Central memory CD8-positive, alpha-beta T cell (primary cell): ENCODE results near the gene PTPN1.

ENCODE experiments used
- ATAC-seq: fragments of 150-1000 bp; cut with Tn5 transposase; replicated peaks from 2 replicates; pipeline ENCODE4 v1.10.0; 2022; ENCODE audit warnings: mild to moderate bottlenecking, moderate FRiP score, moderate number of reproducible peaks; ENCODE audit not compliant: poor library complexity, severe bottlenecking; ENCODE audit errors: extremely low read depth
- DNase-seq, 2 donors: peaks; one replicate each; pipeline ENCODE4 v3.0.0; 2021; ENCODE audit warnings: low spot score in 2 of 2
- H3K27ac Mint-ChIP-seq: one replicate; pipeline ENCODE4 v1.8.0; 2022; ENCODE audit warnings: low read depth, mild to moderate bottlenecking, moderate library complexity, mixed read lengths
- H3K27me3 Mint-ChIP-seq: one replicate; pipeline ENCODE4 v1.8.0; 2022; ENCODE audit warnings: mixed read lengths
- H3K36me3 Mint-ChIP-seq: one replicate; pipeline ENCODE4 v1.8.0; 2022; ENCODE audit warnings: mild to moderate bottlenecking, moderate library complexity, mixed read lengths; ENCODE audit not compliant: insufficient read depth
- H3K4me1 Mint-ChIP-seq: one replicate; pipeline ENCODE4 v1.8.0; 2022; ENCODE audit warnings: mixed read lengths
- H3K4me3 Mint-ChIP-seq: one replicate; pipeline ENCODE4 v1.8.0; 2022; ENCODE audit warnings: mild to moderate bottlenecking, moderate library complexity, mixed read lengths
- H3K9me3 Mint-ChIP-seq: one replicate; pipeline ENCODE4 v1.8.0; 2022; ENCODE audit warnings: mixed read lengths

Gene PTPN1

DNA sequence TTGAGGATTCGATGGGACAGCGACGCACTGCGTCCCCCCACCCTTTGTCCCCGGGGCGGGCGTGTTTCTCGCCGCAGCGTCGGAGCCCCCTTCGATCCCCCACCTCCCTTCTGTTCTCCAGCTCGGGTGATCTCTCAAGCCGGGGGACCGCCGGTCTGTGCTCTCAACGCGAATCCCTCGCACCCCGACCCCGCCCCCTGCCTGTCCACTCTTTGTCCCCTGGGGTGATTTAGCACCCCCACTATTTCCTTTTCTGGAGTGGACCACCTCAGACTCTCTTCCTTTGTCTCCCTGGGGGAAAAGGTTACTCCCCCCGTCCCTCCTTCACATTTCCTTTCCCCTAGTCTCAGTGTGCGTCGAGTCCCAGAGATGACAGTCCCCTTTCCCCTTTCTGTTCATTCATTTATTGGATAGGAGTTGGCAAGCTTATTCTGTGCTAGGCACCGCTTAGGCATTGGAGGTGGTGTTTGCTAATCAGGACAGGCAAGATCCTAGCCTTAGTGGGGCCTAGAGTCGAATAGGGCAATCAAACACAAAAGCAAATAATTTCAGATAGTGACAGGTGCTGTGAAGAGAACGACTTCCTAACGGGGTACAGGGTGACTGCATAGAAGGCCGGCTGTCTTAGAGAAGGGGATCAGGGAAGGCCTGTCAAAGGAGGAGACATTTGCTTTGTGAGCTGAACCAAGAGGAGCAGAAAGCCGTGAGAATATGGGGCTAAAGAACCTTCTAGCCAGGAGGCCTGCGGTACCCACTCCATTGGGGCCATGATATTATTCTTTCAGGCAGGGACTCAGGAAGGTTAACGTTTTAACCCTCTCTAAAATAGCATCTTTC, 741 bp downstream of the PTPN1 start:
- H3K4me1 Mint-ChIP-seq: peaks cover 49% of the 10 kb centered on the region

GRCh38 chr20:50512323-50512722, 2.1 kb downstream of the PTPN1 start:
- no peaks in the 10 kb centered on the region for H3K9me3 Mint-ChIP-seq
- H3K4me1 Mint-ChIP-seq: peaks cover 63% of the 10 kb centered on the region
- no peak for DNase-seq
- H3K27ac Mint-ChIP-seq: peak overlapping the region; percentile 32
- peaks cover 15% of the 10 kb centered on the region for H3K36me3 Mint-ChIP-seq
- H3K4me3 Mint-ChIP-seq: peak overlapping the region; percentile 97
- no peaks in the 10 kb centered on the region for H3K27me3 Mint-ChIP-seq
- no peak for ATAC-seq

More for the DNA sequence above, 741 bp downstream of the PTPN1 start:
- Mint-ChIP-seq H3K27ac (peak overlapping the region; percentile 93), H3K27me3 (no peaks in the 10 kb centered on the region), H3K9me3 (no peaks in the 10 kb centered on the region), H3K4me3 (peak overlapping the region; percentile 97), H3K36me3 (peaks cover 14% of the 10 kb centered on the region)
- ATAC-seq (no peak), DNase-seq (no peak)

GRCh38 chr20:50513169-50514034, 3.2 kb downstream of the PTPN1 start:
- Mint-ChIP-seq H3K9me3 (no peaks in the 10 kb centered on the region), H3K27ac (peak overlapping the region; percentile 32), H3K4me3 (peak overlapping the region; percentile 97), H3K4me1 (peaks cover 73% of the 10 kb centered on the region), H3K27me3 (no peaks in the 10 kb centered on the region), H3K36me3 (peaks cover 20% of the 10 kb centered on the region)
- ATAC-seq: no peak
- no peak for DNase-seq

- peaks cover 79% of the 10 kb centered on the region for H3K4me1 Mint-ChIP-seq
- peak overlapping the region; percentile 97 for H3K4me3 Mint-ChIP-seq
- H3K27me3 Mint-ChIP-seq: no peaks in the 10 kb centered on the region
- no peaks in the 10 kb centered on the region for H3K9me3 Mint-ChIP-seq
- DNase-seq (no peak), ATAC-seq (no peak)
- peak overlapping the region; percentile 32 for H3K27ac Mint-ChIP-seq
- peaks cover 21% of the 10 kb centered on the region for H3K36me3 Mint-ChIP-seq
Observed at GRCh38 chr20:50514035-50514337, 3.8 kb downstream of the PTPN1 start.

GRCh38 chr20:50514750-50515149, 4.6 kb downstream of the PTPN1 start:
- Mint-ChIP-seq H3K36me3 (peaks cover 23% of the 10 kb centered on the region), H3K4me3 (peak overlapping the region; percentile 97)

GRCh38 chr20:50515471-50516106, 5.4 kb downstream of the PTPN1 start:
- Mint-ChIP-seq H3K27ac (peak overlapping the region; percentile 38), H3K4me3 (peak overlapping the region; percentile 78), H3K27me3 (no peaks in the 10 kb centered on the region), H3K9me3 (no peaks in the 10 kb centered on the region), H3K4me1 (peaks cover 95% of the 10 kb centered on the region), H3K36me3 (peaks cover 20% of the 10 kb centered on the region)
- DNase-seq: no peak
- ATAC-seq: no peak

More at GRCh38 chr20:50514750-50515149, 4.6 kb downstream of the PTPN1 start:
- no peaks in the 10 kb centered on the region for H3K9me3 Mint-ChIP-seq
- no peaks in the 10 kb centered on the region for H3K27me3 Mint-ChIP-seq
- DNase-seq (no peak), ATAC-seq (no peak)
- peaks cover 87% of the 10 kb centered on the region for H3K4me1 Mint-ChIP-seq
- H3K27ac Mint-ChIP-seq: peak overlapping the region; percentile 4

DNA sequence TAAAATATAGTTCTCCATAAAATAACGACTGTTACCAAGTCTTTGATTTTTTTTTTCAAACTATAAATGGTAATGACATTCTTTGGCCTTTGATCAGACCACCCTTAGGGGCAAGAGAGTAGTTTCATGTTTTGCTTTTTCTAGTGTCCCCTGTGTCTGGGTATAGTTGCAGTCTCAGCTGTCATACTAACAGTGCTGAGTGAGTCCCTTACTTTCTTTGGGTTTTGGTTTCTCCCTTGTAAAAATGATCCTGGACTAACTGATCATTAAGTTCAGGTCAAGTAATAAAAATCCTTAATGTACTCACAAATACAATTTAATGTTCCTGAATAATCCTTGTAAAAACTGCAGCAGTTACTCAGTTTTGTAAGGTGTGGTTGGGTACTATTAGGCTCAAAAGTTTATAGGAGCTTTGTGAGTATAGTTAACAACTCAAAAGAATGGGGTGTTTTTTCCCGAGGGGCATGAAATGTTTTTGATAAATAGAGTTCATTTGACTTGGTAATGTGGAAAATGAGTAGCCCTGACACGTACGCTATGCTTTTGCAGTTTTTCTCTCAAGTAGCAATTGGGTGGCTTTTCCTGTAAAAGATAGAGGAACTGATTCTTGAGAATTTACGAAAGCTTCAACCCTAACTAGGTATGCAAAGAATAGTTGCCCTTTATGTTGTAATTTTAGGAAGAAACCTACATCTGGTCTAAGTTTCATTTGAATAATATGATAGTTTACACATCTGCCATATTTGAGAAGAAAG, 6.2 kb downstream of the PTPN1 start:
- ATAC-seq: peak; percentile 20

DNA sequence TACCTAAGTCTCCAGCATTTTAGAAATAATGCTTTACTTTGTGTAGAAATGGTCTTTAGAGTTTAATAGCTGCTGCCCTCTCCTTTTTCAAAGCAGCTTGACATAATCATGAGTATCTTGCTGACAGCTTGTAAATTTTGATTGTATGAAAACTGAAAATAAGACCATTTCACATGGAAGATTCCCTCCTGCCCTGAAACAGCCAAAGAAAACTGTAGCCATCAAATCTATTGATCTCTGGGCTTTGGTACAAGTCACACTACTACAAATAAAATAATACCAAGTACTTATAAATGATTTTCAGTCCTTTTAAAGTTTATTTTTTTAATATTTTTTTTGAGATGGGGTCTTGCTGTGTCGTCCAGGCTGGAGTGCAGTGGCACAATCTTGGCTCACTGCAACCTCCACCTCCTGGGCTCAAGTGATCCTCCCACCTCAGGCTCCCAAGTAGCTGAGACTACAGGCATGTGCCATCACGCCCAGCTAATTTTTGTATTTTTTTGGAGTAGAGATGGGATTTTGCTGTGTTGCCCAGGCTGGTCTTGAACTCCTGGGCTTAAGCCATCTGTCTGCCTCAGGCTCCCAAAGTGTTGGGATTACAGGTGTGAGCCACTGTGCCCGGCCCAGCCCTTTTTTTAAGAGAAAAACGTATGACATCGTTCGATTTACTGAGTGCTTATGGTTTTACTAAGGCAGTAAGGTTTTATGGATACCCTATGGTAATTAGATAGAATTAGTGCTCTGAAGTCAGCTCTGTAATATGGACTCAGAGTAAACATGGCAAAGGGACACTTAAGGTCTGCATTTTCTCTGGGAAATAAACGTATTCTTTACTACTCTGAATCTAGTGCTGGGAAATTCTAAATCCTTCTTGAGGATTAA, 7.0 kb downstream of the PTPN1 start:
- ATAC-seq (no peak), DNase-seq (no peak)
- Mint-ChIP-seq H3K36me3 (peaks cover 13% of the 10 kb centered on the region), H3K9me3 (no peaks in the 10 kb centered on the region), H3K4me1 (peaks cover 93% of the 10 kb centered on the region), H3K27ac (peak overlapping the region; percentile 92), H3K27me3 (no peaks in the 10 kb centered on the region), H3K4me3 (peak overlapping the region; percentile 78)

More for the DNA sequence above, 6.2 kb downstream of the PTPN1 start:
- Mint-ChIP-seq H3K4me3 (peak overlapping the region; percentile 78), H3K36me3 (peaks cover 13% of the 10 kb centered on the region), H3K27ac (peak overlapping the region; percentile 38), H3K4me1 (peaks cover 92% of the 10 kb centered on the region), H3K27me3 (no peaks in the 10 kb centered on the region), H3K9me3 (no peaks in the 10 kb centered on the region)
- DNase-seq: no peak

DNA sequence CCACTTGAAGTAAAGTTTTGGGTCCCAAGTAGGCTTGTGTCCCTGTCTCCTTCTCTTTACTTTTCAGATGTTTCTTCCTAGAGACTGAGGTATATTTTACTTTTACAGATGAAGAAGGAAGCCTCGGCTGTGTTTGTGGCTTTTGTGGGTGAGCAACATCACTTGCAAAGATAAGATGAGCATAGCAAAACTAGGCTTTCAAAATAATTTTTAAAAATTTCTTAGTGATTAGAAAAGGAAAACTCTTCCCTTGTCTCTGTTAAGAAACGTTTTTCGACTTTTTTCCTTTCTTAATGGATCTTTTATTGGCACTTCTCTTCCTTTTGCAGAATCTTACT, 7.6 kb downstream of the PTPN1 start:
- DNase-seq (no peak), ATAC-seq (no peak)
- Mint-ChIP-seq H3K27ac (peak overlapping the region; percentile 92), H3K27me3 (no peaks in the 10 kb centered on the region), H3K4me3 (peak overlapping the region; percentile 78), H3K9me3 (no peaks in the 10 kb centered on the region), H3K4me1 (peaks cover 89% of the 10 kb centered on the region), H3K36me3 (peaks cover 13% of the 10 kb centered on the region)

DNA sequence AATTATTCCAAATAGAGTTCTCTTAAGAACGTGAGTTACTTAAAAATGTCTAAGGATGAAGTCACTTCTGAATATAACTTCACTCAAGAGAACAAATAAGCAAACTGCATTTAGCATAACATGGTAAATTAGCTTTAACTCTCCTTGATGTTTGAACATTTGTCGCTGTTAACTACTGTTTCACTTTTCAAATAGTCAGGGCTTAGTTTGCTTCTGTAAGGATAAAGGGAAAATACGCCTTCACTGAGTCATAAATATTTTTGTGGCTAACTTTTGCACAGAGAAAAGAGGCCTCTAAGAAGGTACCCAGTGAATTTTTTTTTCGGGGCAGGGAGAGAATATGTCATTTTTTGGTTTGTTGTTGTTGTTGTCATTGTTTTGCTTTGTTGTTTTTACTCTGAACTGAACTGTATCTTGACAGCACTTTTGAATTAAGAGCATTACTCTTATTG, 8.1 kb downstream of the PTPN1 start:
- H3K36me3 Mint-ChIP-seq: peaks cover 13% of the 10 kb centered on the region
- no peaks in the 10 kb centered on the region for H3K27me3 Mint-ChIP-seq
- H3K9me3 Mint-ChIP-seq: no peaks in the 10 kb centered on the region
- DNase-seq (no peak), ATAC-seq (no peak)
- H3K27ac Mint-ChIP-seq: peak overlapping the region; percentile 92
- H3K4me3 Mint-ChIP-seq: peak overlapping the region; percentile 78
- peaks cover 89% of the 10 kb centered on the region for H3K4me1 Mint-ChIP-seq

- Mint-ChIP-seq H3K27ac (peak overlapping the region; percentile 92), H3K4me3 (peak overlapping the region; percentile 78), H3K36me3 (peaks cover 13% of the 10 kb centered on the region), H3K27me3 (no peaks in the 10 kb centered on the region), H3K4me1 (peaks cover 89% of the 10 kb centered on the region), H3K9me3 (no peaks in the 10 kb centered on the region)
- DNase-seq (no peak), ATAC-seq (peak; percentile 61)
Observed at GRCh38 chr20:50519036-50519762, 9.0 kb downstream of the PTPN1 start.
